ENCODE data around the gene CDKL5. TPM values are rescaled to one million over a fixed set of nuclear protein-coding genes. Genes with fewer than 3 reads are reported as not detected.
A peak's percentile ranks its signal among the peaks of the same experiment; 100 is the strongest.

Gene CDKL5
- total RNA-seq, 2 donors from 2014 or later = 4.2 to 5.0 TPM

GRCh38 chrX:18674788-18675735, 249.7 kb downstream of the CDKL5 start:
- DNase-seq (peak; percentile 56 to 72), ATAC-seq (peak; percentile 91)
- intact Hi-C loops (cut with DNase I, micrococcal nuclease) = no loop called here

GRCh38 chrX:18676050-18676449, 250.6 kb downstream of the CDKL5 start:
- ATAC-seq (no peak), DNase-seq (no peak)
- intact Hi-C loops (cut with DNase I, micrococcal nuclease) = no loop called here

- ATAC-seq = no peak
- DNase-seq = no peak
- intact Hi-C loops (cut with DNase I, micrococcal nuclease) = no loop called here
Observed at GRCh38 chrX:18676470-18676869, 251.1 kb downstream of the CDKL5 start.

- ATAC-seq (peak; percentile 10), DNase-seq (peak in 1 of 2 donors; percentile 25)
- intact Hi-C loops (cut with DNase I, micrococcal nuclease) = no loop called here
Observed at GRCh38 chrX:18677161-18677869, 251.9 kb downstream of the CDKL5 start.

GRCh38 chrX:18681996-18682395, 256.6 kb downstream of the CDKL5 start:
- intact Hi-C loops (cut with DNase I, micrococcal nuclease) = no loop called here
- no peak for ATAC-seq
- DNase-seq = no peak

GRCh38 chrX:18682979-18683387, 257.6 kb downstream of the CDKL5 start:
- no peak for ATAC-seq
- DNase-seq = no peak
- intact Hi-C loops (cut with DNase I, micrococcal nuclease) = no loop called here

- intact Hi-C loops (cut with DNase I, micrococcal nuclease) = no loop called here
- DNase-seq = no peak
- ATAC-seq = no peak
Observed at GRCh38 chrX:18687856-18688495, 262.6 kb downstream of the CDKL5 start.

GRCh38 chrX:18691431-18691830, 266.0 kb downstream of the CDKL5 start:
- DNase-seq = no peak
- intact Hi-C loops (cut with DNase I, micrococcal nuclease) = no loop called here
- no peak for ATAC-seq

GRCh38 chrX:18692541-18692940, 267.1 kb downstream of the CDKL5 start:
- no peak for DNase-seq
- ATAC-seq = no peak
- intact Hi-C loops (cut with DNase I, micrococcal nuclease) = no loop called here

- DNase-seq = no peak
- intact Hi-C loops (cut with DNase I, micrococcal nuclease) = no loop called here
- ATAC-seq = no peak
Observed at GRCh38 chrX:18696653-18697052, 271.2 kb downstream of the CDKL5 start.

- intact Hi-C loops (cut with DNase I, micrococcal nuclease) = no loop called here
- DNase-seq (no peak), ATAC-seq (no peak)
Observed at GRCh38 chrX:18698737-18699650, 273.6 kb downstream of the CDKL5 start.

- peak in 1 of 2 donors; percentile 40 for DNase-seq
- ATAC-seq = no peak
- intact Hi-C loops (cut with DNase I, micrococcal nuclease) = no loop called here
Observed at GRCh38 chrX:18701621-18702361, 276.4 kb downstream of the CDKL5 start.

- intact Hi-C loops (cut with DNase I, micrococcal nuclease) = no loop called here
- DNase-seq = no peak
- ATAC-seq = no peak
Observed at GRCh38 chrX:18702362-18703195, 277.2 kb downstream of the CDKL5 start.
